ENCODE data around the gene TSC22D3. TPM values are rescaled to one million over a fixed set of nuclear protein-coding genes. Genes with fewer than 3 reads are reported as not detected.
"Not testable (repeated sequence)": the region's sequence is repeated elsewhere in the genome, so short reads cannot be mapped to it uniquely, and the experiment has no call there.

TSC22D3 gene
- total RNA-seq, 1 donor from 2014 or later = 46.5 TPM

DNA sequence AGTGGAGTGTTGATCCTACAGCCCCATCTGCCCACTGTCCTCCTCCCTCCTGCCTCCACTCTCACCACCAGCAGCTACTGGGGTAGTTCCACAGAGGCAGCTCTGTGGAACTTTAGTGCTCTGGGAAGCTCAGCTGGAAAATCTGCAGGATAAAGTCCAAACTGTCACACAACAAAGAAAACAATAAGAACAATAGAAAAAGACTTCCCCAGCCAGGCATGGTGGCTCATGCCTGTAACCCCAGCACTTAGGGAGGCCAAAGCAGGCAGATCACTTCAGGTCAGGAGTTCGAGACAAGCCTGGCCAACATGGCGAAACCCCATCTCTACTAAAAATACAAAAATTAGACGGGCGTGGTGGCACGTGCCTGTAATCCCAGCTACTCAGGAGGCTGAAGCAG is 106.9 kb downstream of the TSC22D3 start:
- not testable (repeated sequence) for DNase-seq (ENCODE audit: low spot score in 2 of 2); FAIRE-seq

DNA sequence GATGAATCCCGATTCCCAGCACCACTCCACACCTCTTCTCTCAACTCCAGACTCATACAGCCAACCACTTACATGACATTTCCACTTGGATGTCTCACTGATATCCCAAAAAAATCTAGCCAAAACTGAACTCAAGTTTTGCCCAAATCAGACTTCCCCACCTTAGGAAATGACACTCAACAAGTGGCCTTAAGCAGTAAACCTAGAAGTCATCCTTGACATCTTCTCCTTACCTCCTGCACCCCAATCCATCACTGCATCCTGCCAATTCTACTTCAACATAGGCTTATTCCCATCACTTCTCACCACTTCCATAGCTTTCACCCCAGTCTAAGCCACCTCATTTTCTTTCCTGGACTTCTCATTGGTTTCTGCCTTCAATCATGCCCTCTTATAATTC is 108.2 kb downstream of the TSC22D3 start:
- FAIRE-seq = no peak
- no peak for DNase-seq (ENCODE audit: low spot score in 2 of 2)

DNA sequence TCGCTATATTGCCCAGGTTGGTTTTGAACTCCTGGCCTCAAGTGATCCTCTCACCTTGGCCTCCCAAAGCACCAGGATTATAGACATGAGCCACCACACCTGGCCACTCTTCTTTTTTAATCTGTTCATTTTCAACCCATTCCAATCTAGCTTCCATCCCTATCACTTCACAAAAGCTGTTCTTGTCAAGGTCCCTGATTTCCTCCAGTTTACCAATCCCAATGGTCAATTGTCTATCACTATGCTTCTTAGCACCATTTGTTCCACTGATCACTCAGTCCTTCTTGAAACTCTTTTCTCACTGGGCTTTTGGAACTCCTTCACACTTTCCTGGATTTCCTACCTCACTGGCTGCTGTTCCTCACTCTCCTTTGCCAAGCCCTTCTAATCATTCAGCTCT is 108.7 kb downstream of the TSC22D3 start:
- FAIRE-seq (no peak), DNase-seq (ENCODE audit: low spot score in 2 of 2) (no peak)

Other genes starting within 250 kb of the TSC22D3 start
- gene PRPS1, start 147.3 kb downstream of the TSC22D3 start, total RNA-seq = 20.8 TPM
- gene NCBP2L, start 1.9 kb upstream of the TSC22D3 start, total RNA-seq = not detected
- gene MID2, start 50.1 kb upstream of the TSC22D3 start, total RNA-seq = 12.6 TPM
- not detected for gene TEX13B, start 206.6 kb upstream of the TSC22D3 start, total RNA-seq

Measured in frontal cortex (tissue), 4 donors.